CD4-positive, alpha-beta T cell treated with Interleukin-2 at 100 ng/mL for 4 hours (primary cell): ENCODE results near the gene TRIM14.
"Not testable (repeated sequence)": the region's sequence is repeated elsewhere in the genome, so short reads cannot be mapped to it uniquely, and the experiment has no call there.

Experiments
- DNase-seq: peaks from one replicate; pipeline ENCODE4 v3.0.0-alpha.2; 2020; ENCODE audit warnings: low spot score

Gene TRIM14

GRCh38 chr9:98107926-98108325 lies 11.1 kb downstream of the TRIM14 start:
- DNase-seq: no peak

GRCh38 chr9:98105006-98105405 lies 14.0 kb downstream of the TRIM14 start:
- no peak for DNase-seq

GRCh38 chr9:98104445-98104881 lies 14.6 kb downstream of the TRIM14 start:
- DNase-seq: no peak

GRCh38 chr9:98101868-98102273 lies 17.2 kb downstream of the TRIM14 start:
- DNase-seq: peak; percentile 94

GRCh38 chr9:98101416-98101815 lies 17.6 kb downstream of the TRIM14 start:
- DNase-seq: no peak

- no peak for DNase-seq
These were observed 18.6 kb downstream of the TRIM14 start for GRCh38 chr9:98100456-98100855.

- peak; percentile 49 for DNase-seq
These were observed 19.1 kb downstream of the TRIM14 start for GRCh38 chr9:98099898-98100297.

- DNase-seq: peak; percentile 74
These were observed 19.7 kb downstream of the TRIM14 start for GRCh38 chr9:98099346-98099745.

- peak; percentile 75 for DNase-seq
These were observed 21.2 kb downstream of the TRIM14 start for GRCh38 chr9:98097836-98098235.

- DNase-seq: no peak
These were observed 22.9 kb downstream of the TRIM14 start for GRCh38 chr9:98096091-98096490.

- DNase-seq: no peak
These were observed 23.6 kb downstream of the TRIM14 start for GRCh38 chr9:98095401-98095800.

GRCh38 chr9:98094851-98095250 lies 24.2 kb downstream of the TRIM14 start:
- DNase-seq: no peak

- DNase-seq: no peak
These were observed 24.7 kb downstream of the TRIM14 start for GRCh38 chr9:98094316-98094715.

- no peak for DNase-seq
These were observed 26.4 kb downstream of the TRIM14 start for GRCh38 chr9:98092613-98092931.

- no peak for DNase-seq
These were observed 27.0 kb downstream of the TRIM14 start for GRCh38 chr9:98091735-98092612.

GRCh38 chr9:98090674-98091073 lies 28.3 kb downstream of the TRIM14 start:
- not testable (repeated sequence) for DNase-seq

GRCh38 chr9:98087420-98088354 lies 31.3 kb downstream of the TRIM14 start:
- peak; percentile 42 for DNase-seq

- no peak for DNase-seq
These were observed 32.6 kb downstream of the TRIM14 start for GRCh38 chr9:98086461-98086860.

- DNase-seq: no peak
These were observed 33.1 kb downstream of the TRIM14 start for GRCh38 chr9:98085944-98086343.

- no peak for DNase-seq
These were observed 34.0 kb downstream of the TRIM14 start for GRCh38 chr9:98085058-98085457.

- DNase-seq: no peak
These were observed 34.6 kb downstream of the TRIM14 start for GRCh38 chr9:98084396-98084795.

- DNase-seq: no peak
These were observed 35.3 kb downstream of the TRIM14 start for GRCh38 chr9:98083566-98084183.
